Astrocyte of the spinal cord (primary cell): Measurements from ENCODE around the gene SLC2A13.

Experiments used
- DNase-seq: peaks from one replicate; pipeline ENCODE4 v3.0.0; 2011; ENCODE audit warnings: low read depth, low spot score
- H3K4me3 ChIP-seq: 2 replicates; pipeline ENCODE4 v1.5.1; 2011; ENCODE audit warnings: low read depth, mild to moderate bottlenecking, low read length, moderate library complexity
- CTCF ChIP-seq: IDR thresholded peaks from 2 replicates; pipeline ENCODE4 v1.5.1; 2012; ENCODE audit warnings: low read depth, mild to moderate bottlenecking, low read length, inconsistent platforms
- in situ Hi-C: cut with HindIII; loops from 2 replicates; pipeline ENCODE4 v1.10.0; 2017; ENCODE audit warnings: low sequenced_read_pairs

SLC2A13 gene

GRCh38 chr12:39780913-39781446 is 324.9 kb downstream of the SLC2A13 start:
- in situ Hi-C loops = no loop called here
- no peak for DNase-seq
- no peak for TF ChIP-seq CTCF
- no peak overlapping the region for H3K4me3 ChIP-seq

- DNase-seq = no peak
- no peak for TF ChIP-seq CTCF
- no peak overlapping the region for H3K4me3 ChIP-seq
- in situ Hi-C loops = no loop called here
Observed at GRCh38 chr12:39780411-39780912, 325.4 kb downstream of the SLC2A13 start.

GRCh38 chr12:39779768-39780340 is 326.0 kb downstream of the SLC2A13 start:
- no peak for DNase-seq
- in situ Hi-C loops = no loop called here
- no peak for TF ChIP-seq CTCF
- H3K4me3 ChIP-seq = no peak overlapping the region

GRCh38 chr12:39777465-39777864 is 328.4 kb downstream of the SLC2A13 start:
- H3K4me3 ChIP-seq = no peak overlapping the region
- TF ChIP-seq CTCF = no peak
- no peak for DNase-seq
- in situ Hi-C loops = no loop called here

GRCh38 chr12:39773266-39773665 is 332.6 kb downstream of the SLC2A13 start:
- no peak for TF ChIP-seq CTCF
- no peak for DNase-seq
- in situ Hi-C loops = no loop called here
- H3K4me3 ChIP-seq = no peak overlapping the region

- DNase-seq = no peak
- no peak overlapping the region for H3K4me3 ChIP-seq
- in situ Hi-C loops = no loop called here
- no peak for TF ChIP-seq CTCF
Observed at GRCh38 chr12:39772821-39773259, 333.0 kb downstream of the SLC2A13 start.
